Measurements from ENCODE around the gene ABHD10. TPM values are rescaled to one million over a fixed set of nuclear protein-coding genes. Genes with fewer than 3 reads are reported as not detected.

The ABHD10 gene
- 10 to 100 TPM; 26.2 to 26.6 TPM for total RNA-seq
- long read RNA-seq, transcript ABHD10-201 (5 exons, 2,590 nt): major isoform, 54 of 60 reads
- long read RNA-seq, partial matches to known transcripts: 0 of 60 reads
- long read RNA-seq, other reads (novel, unspliced or antisense): 4 of 60 reads

GRCh38 chr3:111978583-111979433 lies at the start of gene ABHD10:
ABHD10 (plus strand) TSS chr3:111979026; CDS start chr3:111979062, 36 bp downstream.
- intact Hi-C loops (cut with DNase I, micrococcal nuclease): no loop called here

DNA sequence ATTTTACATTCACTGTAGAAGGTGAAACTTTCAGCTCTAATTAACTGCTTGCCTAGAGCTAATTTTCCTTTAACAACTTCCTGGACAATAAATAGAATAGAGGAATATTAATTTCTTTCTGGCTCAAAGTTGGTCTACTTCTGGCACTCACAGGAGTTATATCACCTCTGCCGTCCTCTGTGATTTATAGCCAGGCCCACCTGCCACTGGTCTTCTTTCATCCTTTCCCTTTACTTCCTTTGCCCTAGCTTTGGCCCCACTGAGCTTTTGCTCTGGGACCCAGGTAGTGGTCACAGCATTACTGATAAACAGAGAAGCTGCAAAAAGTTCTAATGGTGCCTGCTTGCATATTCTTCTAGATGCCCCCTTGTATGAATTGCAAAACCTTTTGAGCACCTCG lies 49.3 kb upstream of the ABHD10 start:
- DNase-seq (no peak), ATAC-seq (no peak)
- intact Hi-C loops (cut with DNase I, micrococcal nuclease): no loop called here

More at GRCh38 chr3:111978583-111979433, at the start of gene ABHD10:
- ATAC-seq: peak; percentile 96
- DNase-seq: peak; percentile 98 to 99

DNA sequence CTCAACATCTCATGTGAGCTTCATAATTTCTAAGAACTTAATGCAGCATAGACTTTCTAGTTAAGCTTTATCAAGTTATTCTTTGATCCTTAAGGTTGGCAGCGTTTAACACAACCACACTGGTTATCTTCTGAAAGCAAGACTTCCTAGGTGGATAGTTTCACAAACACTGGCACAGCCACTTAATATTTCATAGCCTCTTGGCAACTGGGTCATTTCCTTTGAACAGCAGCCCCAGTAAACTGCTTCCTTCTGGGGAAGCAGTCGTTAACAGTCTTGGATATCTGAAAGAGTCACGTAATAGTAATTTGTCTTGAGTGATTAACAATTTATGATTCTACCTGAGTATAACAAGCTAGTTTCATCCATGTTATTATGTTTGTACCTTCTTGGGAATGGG lies 45.9 kb upstream of the ABHD10 start:
- ATAC-seq (no peak), DNase-seq (no peak)
- intact Hi-C loops (cut with DNase I, micrococcal nuclease): no loop called here

- DNase-seq: no peak
- intact Hi-C loops (cut with DNase I, micrococcal nuclease): no loop called here
- ATAC-seq: no peak
Measured at GRCh38 chr3:111936191-111936841, 42.5 kb upstream of the ABHD10 start.

DNA sequence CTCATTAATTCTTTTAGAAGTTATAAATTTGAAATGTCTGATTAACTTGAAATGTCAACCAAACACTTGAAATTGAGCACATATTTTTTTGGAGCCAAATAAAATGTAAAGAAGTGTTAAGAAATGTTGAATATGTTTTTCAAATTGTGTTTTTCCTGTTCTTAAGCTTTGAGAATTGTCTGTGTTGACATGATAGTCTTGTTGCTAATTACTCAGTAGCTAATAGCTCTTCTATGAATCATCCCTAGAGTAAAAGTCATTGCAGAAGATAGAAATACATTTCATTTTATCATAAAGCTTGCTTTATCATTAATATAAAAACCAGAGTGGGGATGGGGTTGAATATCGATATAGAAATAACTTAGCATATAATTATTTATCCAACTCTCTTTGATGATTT lies 41.9 kb upstream of the ABHD10 start:
- ATAC-seq (no peak), DNase-seq (no peak)
- intact Hi-C loops (cut with DNase I, micrococcal nuclease): no loop called here

GRCh38 chr3:111937871-111938270 lies 41.0 kb upstream of the ABHD10 start:
- no peak for ATAC-seq

GRCh38 chr3:111939873-111940272 lies 39.0 kb upstream of the ABHD10 start:
- intact Hi-C loops (cut with DNase I, micrococcal nuclease): no loop called here
- ATAC-seq (no peak), DNase-seq (no peak)

More at GRCh38 chr3:111937871-111938270, 41.0 kb upstream of the ABHD10 start:
- intact Hi-C loops (cut with DNase I, micrococcal nuclease): no loop called here
- DNase-seq: no peak

DNA sequence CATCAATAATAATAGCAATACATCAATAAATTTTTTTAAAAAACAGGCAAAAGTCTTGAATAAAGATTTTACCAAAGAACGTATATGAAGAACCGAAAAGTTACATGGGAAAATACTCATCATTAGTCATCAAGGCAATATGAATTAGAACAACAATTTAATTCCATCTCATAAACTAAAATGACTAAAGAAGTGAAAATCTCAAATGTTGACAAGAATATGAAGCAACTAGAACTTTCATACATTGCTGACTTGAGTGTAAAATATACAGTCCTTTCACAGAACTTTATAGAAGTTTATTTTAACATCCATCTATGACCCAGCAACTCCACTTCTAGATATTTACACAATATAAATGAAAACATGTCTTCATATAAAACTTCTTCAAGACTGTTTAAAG lies 35.3 kb upstream of the ABHD10 start:
- ATAC-seq (no peak), DNase-seq (no peak)
- intact Hi-C loops (cut with DNase I, micrococcal nuclease): no loop called here

GRCh38 chr3:111944372-111944771 lies 34.5 kb upstream of the ABHD10 start:
- ATAC-seq (no peak), DNase-seq (no peak)
- intact Hi-C loops (cut with DNase I, micrococcal nuclease): no loop called here

DNA sequence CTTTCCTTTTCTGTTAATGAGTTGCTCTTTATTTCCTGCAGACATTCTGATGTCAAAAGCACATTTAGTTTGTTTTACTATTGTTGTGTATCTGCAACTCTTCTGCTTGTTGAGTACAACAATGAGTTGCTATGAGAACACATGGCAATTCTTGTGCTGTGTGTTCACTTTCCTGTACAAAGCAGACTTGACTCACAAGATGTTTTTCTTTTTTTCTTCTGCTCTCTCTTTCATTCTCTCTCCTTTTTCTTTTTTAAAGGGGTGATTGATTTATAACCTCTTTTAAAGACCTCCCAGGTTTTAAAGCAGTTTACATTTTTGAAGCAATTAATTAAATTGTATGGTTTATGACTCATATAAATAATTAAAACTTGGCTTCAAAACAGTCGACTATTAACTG lies 31.6 kb upstream of the ABHD10 start:
- intact Hi-C loops (cut with DNase I, micrococcal nuclease): no loop called here
- DNase-seq: no peak

GRCh38 chr3:111948786-111949185 lies 30.0 kb upstream of the ABHD10 start:
- ATAC-seq (no peak), DNase-seq (no peak)
- intact Hi-C loops (cut with DNase I, micrococcal nuclease): no loop called here

More for the DNA sequence above, 31.6 kb upstream of the ABHD10 start:
- no peak for ATAC-seq

GRCh38 chr3:111949712-111950111 lies 29.1 kb upstream of the ABHD10 start:
- intact Hi-C loops (cut with DNase I, micrococcal nuclease): no loop called here
- no peak for ATAC-seq
- no peak for DNase-seq

DNA sequence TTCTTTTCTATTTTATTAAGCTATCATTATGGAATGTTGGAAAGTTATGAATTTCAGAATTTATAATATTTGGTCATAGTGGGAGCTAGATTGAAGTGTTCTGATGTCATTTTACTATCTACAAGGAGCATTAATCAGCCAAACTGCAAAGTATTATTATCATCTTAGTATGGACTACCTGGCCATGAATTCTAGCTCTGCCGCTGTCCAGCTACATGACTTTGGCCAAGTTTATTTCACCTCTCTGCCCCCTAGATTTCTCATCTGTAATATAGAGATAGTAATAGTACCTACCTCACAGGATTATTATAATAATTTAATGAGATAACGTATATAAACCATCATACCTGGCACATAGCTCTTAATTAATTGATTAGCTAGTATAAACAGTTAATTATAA lies 27.8 kb upstream of the ABHD10 start:
- ATAC-seq (no peak), DNase-seq (no peak)
- intact Hi-C loops (cut with DNase I, micrococcal nuclease): no loop called here

DNA sequence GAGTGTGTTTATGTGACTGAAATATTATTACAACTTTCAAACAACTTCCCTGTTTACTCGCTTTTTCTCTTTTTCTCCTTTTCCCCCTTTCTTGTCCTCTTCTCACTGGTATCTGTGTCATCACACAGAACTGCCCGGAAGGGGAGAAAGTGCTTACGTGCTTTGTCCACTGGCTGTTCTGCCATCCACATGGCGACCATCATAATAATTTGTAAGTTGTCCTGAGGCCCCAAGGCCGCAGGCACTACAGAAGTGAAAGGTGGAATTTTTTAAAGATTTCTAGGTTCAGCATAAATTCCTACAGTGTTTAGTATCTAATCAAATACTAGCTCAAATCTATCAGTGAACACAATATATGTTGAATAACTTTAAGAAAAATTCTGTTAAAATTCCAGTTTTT lies 26.7 kb upstream of the ABHD10 start:
- no peak for ATAC-seq
- intact Hi-C loops (cut with DNase I, micrococcal nuclease): no loop called here

GRCh38 chr3:111952866-111953450 lies 25.9 kb upstream of the ABHD10 start:
- DNase-seq (no peak), ATAC-seq (no peak)
- intact Hi-C loops (cut with DNase I, micrococcal nuclease): no loop called here

More for the DNA sequence above, 26.7 kb upstream of the ABHD10 start:
- no peak for DNase-seq

- intact Hi-C loops (cut with DNase I, micrococcal nuclease): no loop called here
- ATAC-seq: no peak
- no peak for DNase-seq
Measured at GRCh38 chr3:111954228-111954990, 24.4 kb upstream of the ABHD10 start.

DNA sequence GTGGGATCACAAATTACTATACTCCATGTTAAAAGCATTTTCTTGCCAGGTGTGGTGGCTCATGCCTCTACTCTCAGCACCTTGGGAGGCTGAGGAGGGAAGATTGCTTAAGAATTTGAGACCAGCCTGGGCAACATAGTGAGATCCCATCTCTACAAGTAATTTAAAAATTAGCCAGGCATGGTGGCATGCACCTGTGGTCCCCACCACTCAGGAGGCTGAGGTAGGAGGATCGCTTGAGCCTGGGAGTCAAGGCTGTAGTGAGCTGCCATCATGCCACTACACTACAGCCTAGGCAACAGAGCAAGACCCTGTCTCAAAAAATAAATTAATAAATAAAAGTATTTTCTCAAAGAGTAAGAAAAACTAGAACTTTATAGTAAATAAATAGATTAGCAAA lies 22.9 kb upstream of the ABHD10 start:
- ATAC-seq (no peak), DNase-seq (no peak)
- intact Hi-C loops (cut with DNase I, micrococcal nuclease): no loop called here

- ATAC-seq (no peak), DNase-seq (no peak)
- intact Hi-C loops (cut with DNase I, micrococcal nuclease): no loop called here
Measured at GRCh38 chr3:111956449-111956848, 22.4 kb upstream of the ABHD10 start.
